GM12878 (cell line): ENCODE data around the gene ZNF148. TPM values are rescaled to one million over a fixed set of nuclear protein-coding genes. Genes with fewer than 3 reads are reported as not detected.

Source experiments
- ATAC-seq: fragments of 200-7000 bp; cut with Tn5 transposase; 3 replicates; pipeline ENCODE4 v1.9.1; 2020; ENCODE audit warnings: mild to moderate bottlenecking, moderate library complexity
- BruUV-seq: library from RNA; stranded (reverse); fragments of 400-500 nt; replicated peaks from 2 replicates; lab custom pipeline; 2021; lab: Mats Ljungman, UMichigan
- CTCF ChIA-PET: fragments of 300-600 bp; sonication (Branson Sonifier 250); formaldehyde crosslinking; extraction: SDS; loops from one replicate; lab custom pipeline; 2021; ENCODE audit warnings: inconsistent platforms; lab: Yijun Ruan, JAX
- POLR2A ChIA-PET: fragments of 350-600 bp; formaldehyde crosslinking; extraction: SDS; loops from one replicate; lab custom pipeline; 2021; ENCODE audit warnings: inconsistent platforms; lab: Charles Lee
- RAD21 ChIA-PET: fragments of 300-600 bp; sonication (Branson Sonifier 250); formaldehyde crosslinking; loops from one replicate; lab custom pipeline; 2023; ENCODE audit warnings: antibody characterized with exemption; ENCODE audit not compliant: unreplicated experiment; lab: Charles Lee
- SMC1A ChIA-PET: fragments of 300-600 bp; sonication (Branson Sonifier 250); formaldehyde crosslinking; loops from one replicate; lab custom pipeline; 2023; ENCODE audit not compliant: unreplicated experiment, uncharacterized antibody; lab: Charles Lee
- DNase-seq: peaks from one replicate; pipeline ENCODE4 v3.0.0-alpha.2; 2011; ENCODE audit warnings: low read depth, low spot score
- FAIRE-seq: peaks from 3 replicates; lab custom pipeline; 2011; peaks lifted over from hg19 to GRCh38; lab: Jason Lieb, UNC
- H2AFZ ChIP-seq: 2 replicates; pipeline ENCODE4 v1.6.0; 2011; ENCODE audit warnings: low read depth, low read length, control low read depth; ENCODE audit not compliant: control insufficient read depth
- H3K27ac ChIP-seq: 2 replicates; pipeline ENCODE4 v1.5.1; 2011; ENCODE audit warnings: control low read depth; ENCODE audit not compliant: control insufficient read depth, insufficient read depth
- H3K27me3 ChIP-seq, 2 experiments: replicated peaks in 1 of 2; 2 replicates each; pipeline versions ENCODE4 v1.6.0 to v1.6.1; 2011; ENCODE audit warnings: low read length in 1 of 2; ENCODE audit not compliant: control insufficient read depth in 2 of 2, insufficient read depth in 2 of 2
- H3K36me3 ChIP-seq, 2 experiments: 2 replicates each; pipeline ENCODE4 v1.5.1; 2011; ENCODE audit warnings: low read length in 1 of 2; ENCODE audit not compliant: control insufficient read depth in 2 of 2, insufficient read depth in 2 of 2
- H3K4me1 ChIP-seq: 2 replicates; pipeline ENCODE4 v1.6.1; 2011; ENCODE audit warnings: mild to moderate bottlenecking, low read length, moderate library complexity, mixed read lengths; ENCODE audit not compliant: control insufficient read depth, insufficient read depth
- H3K4me2 ChIP-seq: 2 replicates; pipeline ENCODE4 v1.6.0; 2011; ENCODE audit warnings: control low read depth; ENCODE audit not compliant: control insufficient read depth, insufficient read depth
- H3K4me3 ChIP-seq: fragments of 200-600 bp; sonication (generic); 2 replicates; pipeline ENCODE4 v1.5.1; 2016
- H3K79me2 ChIP-seq: 2 replicates; pipeline ENCODE4 v1.6.0; 2011; ENCODE audit warnings: low read length; ENCODE audit not compliant: control insufficient read depth, insufficient read depth
- H3K9ac ChIP-seq: 2 replicates; pipeline ENCODE4 v1.8.0; 2011; ENCODE audit warnings: low read length, control low read depth, mixed read lengths; ENCODE audit not compliant: control insufficient read depth, insufficient read depth
- H3K9me3 ChIP-seq: replicated peaks from 3 replicates; pipeline ENCODE4 v1.5.1; 2011; ENCODE audit warnings: mild to moderate bottlenecking, low read length; ENCODE audit not compliant: control insufficient read depth, insufficient read depth
- H4K20me1 ChIP-seq: 2 replicates; pipeline ENCODE4 v1.6.0; 2011; ENCODE audit not compliant: control insufficient read depth, insufficient read depth
- IKZF2 ChIP-seq, 2 experiments: fragments of 450-650 bp; IDR thresholded peaks; 2 replicates each; pipeline ENCODE4 v1.6.1; 2017; ENCODE audit warnings: mild to moderate bottlenecking in 2 of 2, moderate library complexity in 2 of 2
- IRF4 ChIP-seq: IDR thresholded peaks from 2 replicates; pipeline ENCODE4 v1.6.1; 2011; ENCODE audit warnings: low read depth, low read length
- JUND ChIP-seq: IDR thresholded peaks from 2 replicates; pipeline ENCODE4 v1.6.1; 2012; ENCODE audit warnings: low read depth, mild to moderate bottlenecking, low read length, improper control_type of control experiment, moderate library complexity
- KAT2A ChIP-seq: conservative IDR thresholded peaks from 2 replicates; pipeline ENCODE4 v1.6.1; 2011; ENCODE audit warnings: low read depth, low read length; ENCODE audit not compliant: control insufficient read depth
- NR2C2 ChIP-seq: IDR thresholded peaks from 2 replicates; pipeline ENCODE4 v1.6.1; 2011; ENCODE audit warnings: borderline replicate concordance, low read depth; ENCODE audit not compliant: control insufficient read depth, insufficient read length
- WGBS: methylation state at CpG from one replicate; pipeline ENCODE4 v1.1.6; 2016; ENCODE audit warnings: low lambda C conversion rate; ENCODE audit not compliant: insufficient replicate concordance, insufficient coverage; ENCODE audit errors: missing lambda C conversion rate; 5-methylcytosine and 5-hydroxymethylcytosine counted together
- in situ Hi-C: fragments of 300-500 bp; cut with MboI; formaldehyde crosslinking; loops from 9 replicates; pipeline ENCODE4 v1.14.3; 2018; ENCODE audit warnings: mixed read lengths
- intact Hi-C: fragments of 100-400 bp; cut with micrococcal nuclease; formaldehyde crosslinking; loops from one replicate; pipeline ENCODE4 v1.14.2; 2022; ENCODE audit not compliant: unreplicated experiment
- polyA plus RNA-seq, 11 experiments: library from polyadenylated mRNA; depleted of rRNA in 4 of 11; unstranded in 6 of 11; stranded (reverse) in 5 of 11; fragments of >200 nt; fragmentation: Nextera tagmentation in 4 of 11; fragmentation: Illumina TruSeq in 1 of 11; extraction: Ambion mirVana in 4 of 11; extraction: Trizol in 1 of 11; gene quantifications; 1 replicate in 1 of 11; 2 replicates in 10 of 11; pipeline versions ENCODE4 v1.2.1 to v1.2.3, GENCODE V29; 2011 to 2016; ENCODE audit warnings: inconsistent platforms in 2 of 11, missing spikeins in 2 of 11, low read depth in 1 of 11
- total RNA-seq, 4 experiments: library from RNA; depleted of rRNA in 3 of 4; stranded (reverse); fragments of >200 nt in 3 of 4; fragmentation: Illumina TruSeq in 1 of 4; extraction: Trizol in 1 of 4; gene quantifications; 2 replicates each; pipeline versions ENCODE4 v1.2.1 to v1.2.3, GENCODE V29; 2013 to 2021
- TF ChIP-seq, protein P1 (sequence below): IDR thresholded peaks from 2 replicates; pipeline ENCODE4 v1.6.1; 2012; ENCODE audit warnings: mild to moderate bottlenecking, low read depth, low read length
- TF ChIP-seq, protein P2 (sequence below): fragments of 450-650 bp; IDR thresholded peaks from 2 replicates; pipeline ENCODE4 v1.6.1; 2016; ENCODE audit warnings: mild to moderate bottlenecking, moderate library complexity, borderline replicate concordance
- TF ChIP-seq, protein P3 (sequence below): fragments of 450-650 bp; IDR thresholded peaks from 2 replicates; pipeline ENCODE4 v1.6.1; 2017; ENCODE audit warnings: antibody characterized with exemption, mild to moderate bottlenecking, moderate library complexity
- TF ChIP-seq, protein P4 (sequence below): fragments of 450-650 bp; conservative IDR thresholded peaks from 2 replicates; pipeline ENCODE4 v1.6.1; 2017; ENCODE audit warnings: mild to moderate bottlenecking, moderate library complexity

Gene ZNF148
- total and polyA plus RNA-seq, 10 of the 15 experiments (the other 5 are each of a cell fraction or from before 2014, with no cell fraction given) = 8.6 to 40.4 (median 26.7) TPM

DNA sequence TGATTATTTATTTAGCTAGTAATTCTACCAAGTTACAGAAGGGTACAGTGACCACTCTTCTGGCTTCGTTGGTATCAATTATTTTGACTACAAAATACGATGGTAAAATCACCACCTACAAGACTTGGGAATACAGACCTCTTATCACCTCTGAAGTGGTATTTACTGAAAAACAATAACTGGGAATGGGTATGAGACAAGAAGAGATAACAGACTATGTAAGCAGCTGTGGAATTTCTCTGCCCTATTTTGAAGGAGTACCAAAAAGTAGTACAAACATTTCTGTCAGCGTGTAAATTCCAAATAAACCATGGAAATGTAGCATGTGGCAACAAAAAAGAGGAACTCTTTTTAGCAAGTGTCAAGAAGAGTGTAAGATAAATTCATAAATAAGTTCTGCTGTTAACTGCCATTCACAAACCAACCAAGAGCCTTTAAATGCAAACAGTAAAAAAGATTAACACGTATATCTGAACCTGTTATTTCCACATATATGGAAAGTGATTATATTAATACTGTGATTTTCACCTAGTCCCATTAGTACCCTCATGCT lies 85.6 kb downstream of the ZNF148 start:
- SMC1A ChIA-PET = no interaction called here
- in situ Hi-C loops (no loop called here), intact Hi-C loops (loop anchor here (10.0 kb wide), 1 partner anchor 145 kb away; no protein-coding TSS in a partner anchor)
- RAD21 ChIA-PET = no interaction called here
- Histone ChIP-seq H3K4me2 (no peak overlapping the region), H3K27me3 (no peaks in the 10 kb centered on the region), H3K36me3 (peaks cover 0 to 13% of the 10 kb centered on the region in 2 experiments; a peak in 2 of 4 replicates), H4K20me1 (no peaks in the 10 kb centered on the region), H3K79me2 (peaks cover 9% of the 10 kb centered on the region), H3K4me1 (no peaks in the 10 kb centered on the region), H2AFZ (no peak overlapping the region), H3K27ac (no peak overlapping the region), H3K9me3 (no peaks in the 10 kb centered on the region; the same call in 2 of the 3 replicates), H3K9ac (no peak overlapping the region), H3K4me3 (no peak overlapping the region)
- FAIRE-seq (peak; percentile 27), DNase-seq (no peak), ATAC-seq (no peak)
- POLR2A ChIA-PET = no interaction called here
- CTCF ChIA-PET = no interaction called here
- no TSS peak for BruUV-seq
- 100% methylated on average over 4 of the region's 4 CpGs for WGBS
- TF ChIP-seq IKZF2 (IDR thresholded peaks at IDR 0.05) (no peak), JUND (no peak), NR2C2 (no peak), KAT2A (no peak), IRF4 (no peak)
- TF ChIP-seq, protein P1, sequence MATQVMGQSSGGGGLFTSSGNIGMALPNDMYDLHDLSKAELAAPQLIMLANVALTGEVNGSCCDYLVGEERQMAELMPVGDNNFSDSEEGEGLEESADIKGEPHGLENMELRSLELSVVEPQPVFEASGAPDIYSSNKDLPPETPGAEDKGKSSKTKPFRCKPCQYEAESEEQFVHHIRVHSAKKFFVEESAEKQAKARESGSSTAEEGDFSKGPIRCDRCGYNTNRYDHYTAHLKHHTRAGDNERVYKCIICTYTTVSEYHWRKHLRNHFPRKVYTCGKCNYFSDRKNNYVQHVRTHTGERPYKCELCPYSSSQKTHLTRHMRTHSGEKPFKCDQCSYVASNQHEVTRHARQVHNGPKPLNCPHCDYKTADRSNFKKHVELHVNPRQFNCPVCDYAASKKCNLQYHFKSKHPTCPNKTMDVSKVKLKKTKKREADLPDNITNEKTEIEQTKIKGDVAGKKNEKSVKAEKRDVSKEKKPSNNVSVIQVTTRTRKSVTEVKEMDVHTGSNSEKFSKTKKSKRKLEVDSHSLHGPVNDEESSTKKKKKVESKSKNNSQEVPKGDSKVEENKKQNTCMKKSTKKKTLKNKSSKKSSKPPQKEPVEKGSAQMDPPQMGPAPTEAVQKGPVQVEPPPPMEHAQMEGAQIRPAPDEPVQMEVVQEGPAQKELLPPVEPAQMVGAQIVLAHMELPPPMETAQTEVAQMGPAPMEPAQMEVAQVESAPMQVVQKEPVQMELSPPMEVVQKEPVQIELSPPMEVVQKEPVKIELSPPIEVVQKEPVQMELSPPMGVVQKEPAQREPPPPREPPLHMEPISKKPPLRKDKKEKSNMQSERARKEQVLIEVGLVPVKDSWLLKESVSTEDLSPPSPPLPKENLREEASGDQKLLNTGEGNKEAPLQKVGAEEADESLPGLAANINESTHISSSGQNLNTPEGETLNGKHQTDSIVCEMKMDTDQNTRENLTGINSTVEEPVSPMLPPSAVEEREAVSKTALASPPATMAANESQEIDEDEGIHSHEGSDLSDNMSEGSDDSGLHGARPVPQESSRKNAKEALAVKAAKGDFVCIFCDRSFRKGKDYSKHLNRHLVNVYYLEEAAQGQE = no peak
- TF ChIP-seq, protein P2, sequence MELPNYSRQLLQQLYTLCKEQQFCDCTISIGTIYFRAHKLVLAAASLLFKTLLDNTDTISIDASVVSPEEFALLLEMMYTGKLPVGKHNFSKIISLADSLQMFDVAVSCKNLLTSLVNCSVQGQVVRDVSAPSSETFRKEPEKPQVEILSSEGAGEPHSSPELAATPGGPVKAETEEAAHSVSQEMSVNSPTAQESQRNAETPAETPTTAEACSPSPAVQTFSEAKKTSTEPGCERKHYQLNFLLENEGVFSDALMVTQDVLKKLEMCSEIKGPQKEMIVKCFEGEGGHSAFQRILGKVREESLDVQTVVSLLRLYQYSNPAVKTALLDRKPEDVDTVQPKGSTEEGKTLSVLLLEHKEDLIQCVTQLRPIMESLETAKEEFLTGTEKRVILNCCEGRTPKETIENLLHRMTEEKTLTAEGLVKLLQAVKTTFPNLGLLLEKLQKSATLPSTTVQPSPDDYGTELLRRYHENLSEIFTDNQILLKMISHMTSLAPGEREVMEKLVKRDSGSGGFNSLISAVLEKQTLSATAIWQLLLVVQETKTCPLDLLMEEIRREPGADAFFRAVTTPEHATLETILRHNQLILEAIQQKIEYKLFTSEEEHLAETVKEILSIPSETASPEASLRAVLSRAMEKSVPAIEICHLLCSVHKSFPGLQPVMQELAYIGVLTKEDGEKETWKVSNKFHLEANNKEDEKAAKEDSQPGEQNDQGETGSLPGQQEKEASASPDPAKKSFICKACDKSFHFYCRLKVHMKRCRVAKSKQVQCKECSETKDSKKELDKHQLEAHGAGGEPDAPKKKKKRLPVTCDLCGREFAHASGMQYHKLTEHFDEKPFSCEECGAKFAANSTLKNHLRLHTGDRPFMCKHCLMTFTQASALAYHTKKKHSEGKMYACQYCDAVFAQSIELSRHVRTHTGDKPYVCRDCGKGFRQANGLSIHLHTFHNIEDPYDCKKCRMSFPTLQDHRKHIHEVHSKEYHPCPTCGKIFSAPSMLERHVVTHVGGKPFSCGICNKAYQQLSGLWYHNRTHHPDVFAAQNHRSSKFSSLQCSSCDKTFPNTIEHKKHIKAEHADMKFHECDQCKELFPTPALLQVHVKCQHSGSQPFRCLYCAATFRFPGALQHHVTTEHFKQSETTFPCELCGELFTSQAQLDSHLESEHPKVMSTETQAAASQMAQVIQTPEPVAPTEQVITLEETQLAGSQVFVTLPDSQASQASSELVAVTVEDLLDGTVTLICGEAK = no peak
- TF ChIP-seq, protein P3, sequence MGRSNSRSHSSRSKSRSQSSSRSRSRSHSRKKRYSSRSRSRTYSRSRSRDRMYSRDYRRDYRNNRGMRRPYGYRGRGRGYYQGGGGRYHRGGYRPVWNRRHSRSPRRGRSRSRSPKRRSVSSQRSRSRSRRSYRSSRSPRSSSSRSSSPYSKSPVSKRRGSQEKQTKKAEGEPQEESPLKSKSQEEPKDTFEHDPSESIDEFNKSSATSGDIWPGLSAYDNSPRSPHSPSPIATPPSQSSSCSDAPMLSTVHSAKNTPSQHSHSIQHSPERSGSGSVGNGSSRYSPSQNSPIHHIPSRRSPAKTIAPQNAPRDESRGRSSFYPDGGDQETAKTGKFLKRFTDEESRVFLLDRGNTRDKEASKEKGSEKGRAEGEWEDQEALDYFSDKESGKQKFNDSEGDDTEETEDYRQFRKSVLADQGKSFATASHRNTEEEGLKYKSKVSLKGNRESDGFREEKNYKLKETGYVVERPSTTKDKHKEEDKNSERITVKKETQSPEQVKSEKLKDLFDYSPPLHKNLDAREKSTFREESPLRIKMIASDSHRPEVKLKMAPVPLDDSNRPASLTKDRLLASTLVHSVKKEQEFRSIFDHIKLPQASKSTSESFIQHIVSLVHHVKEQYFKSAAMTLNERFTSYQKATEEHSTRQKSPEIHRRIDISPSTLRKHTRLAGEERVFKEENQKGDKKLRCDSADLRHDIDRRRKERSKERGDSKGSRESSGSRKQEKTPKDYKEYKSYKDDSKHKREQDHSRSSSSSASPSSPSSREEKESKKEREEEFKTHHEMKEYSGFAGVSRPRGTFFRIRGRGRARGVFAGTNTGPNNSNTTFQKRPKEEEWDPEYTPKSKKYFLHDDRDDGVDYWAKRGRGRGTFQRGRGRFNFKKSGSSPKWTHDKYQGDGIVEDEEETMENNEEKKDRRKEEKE = no peak
- TF ChIP-seq, protein P4, sequence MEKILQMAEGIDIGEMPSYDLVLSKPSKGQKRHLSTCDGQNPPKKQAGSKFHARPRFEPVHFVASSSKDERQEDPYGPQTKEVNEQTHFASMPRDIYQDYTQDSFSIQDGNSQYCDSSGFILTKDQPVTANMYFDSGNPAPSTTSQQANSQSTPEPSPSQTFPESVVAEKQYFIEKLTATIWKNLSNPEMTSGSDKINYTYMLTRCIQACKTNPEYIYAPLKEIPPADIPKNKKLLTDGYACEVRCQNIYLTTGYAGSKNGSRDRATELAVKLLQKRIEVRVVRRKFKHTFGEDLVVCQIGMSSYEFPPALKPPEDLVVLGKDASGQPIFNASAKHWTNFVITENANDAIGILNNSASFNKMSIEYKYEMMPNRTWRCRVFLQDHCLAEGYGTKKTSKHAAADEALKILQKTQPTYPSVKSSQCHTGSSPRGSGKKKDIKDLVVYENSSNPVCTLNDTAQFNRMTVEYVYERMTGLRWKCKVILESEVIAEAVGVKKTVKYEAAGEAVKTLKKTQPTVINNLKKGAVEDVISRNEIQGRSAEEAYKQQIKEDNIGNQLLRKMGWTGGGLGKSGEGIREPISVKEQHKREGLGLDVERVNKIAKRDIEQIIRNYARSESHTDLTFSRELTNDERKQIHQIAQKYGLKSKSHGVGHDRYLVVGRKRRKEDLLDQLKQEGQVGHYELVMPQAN = no peak
